ENCODE results near the gene DLX1. TPM values are rescaled to one million over a fixed set of nuclear protein-coding genes. Genes with fewer than 3 reads are reported as not detected.

The DLX1 gene
- total and polyA plus RNA-seq, 2 of the 8 experiments (the other 6 are each of a cell fraction or from before 2014, with no cell fraction given) = 0.11 TPM; not detected in 1

- no peak for TF ChIP-seq CHD7 (IDR thresholded peaks at IDR 0.05; ENCODE audit: insufficient replicate concordance, low read length)
- TF ChIP-seq CREB1 (IDR thresholded peaks at IDR 0.05) = no peak
- no peak for TF ChIP-seq EZH2 (IDR thresholded peaks at IDR 0.05; ENCODE audit: low read depth, low read length, severe bottlenecking)
- no peak for TF ChIP-seq SIX5 (IDR thresholded peaks at IDR 0.05; ENCODE audit: low read depth, low read length)
- TF ChIP-seq SIRT6 (IDR thresholded peaks at IDR 0.05; ENCODE audit: low read length) = no peak
- TF ChIP-seq BRCA1 (IDR thresholded peaks at IDR 0.05; ENCODE audit: low read depth, low read length) = no peak
- no peak for TF ChIP-seq SRF (IDR thresholded peaks at IDR 0.05; ENCODE audit: low read depth, low read length)
- no peak for TF ChIP-seq YY1 (IDR thresholded peaks at IDR 0.05; ENCODE audit: low read depth, low read length)
- no peak for TF ChIP-seq HDAC6 (IDR thresholded peaks at IDR 0.05; ENCODE audit: low read depth, low read length)
Measured at GRCh38 chr2:172128484-172128883, 43.2 kb downstream of the DLX1 start (continued).

Measured in H1 (cell line).